Activated T-helper 9 cell treated with anti-CD3 and anti-CD28 coated beads, Interleukin-2, amount 50 U/mL, for 16 hours (primary cell): Measurements from ENCODE around the gene NFATC1.

Experiments
- DNase-seq: peaks from one replicate; pipeline ENCODE4 v3.0.0-alpha.2; 2020; ENCODE audit warnings: low read depth

NFATC1 gene

DNA sequence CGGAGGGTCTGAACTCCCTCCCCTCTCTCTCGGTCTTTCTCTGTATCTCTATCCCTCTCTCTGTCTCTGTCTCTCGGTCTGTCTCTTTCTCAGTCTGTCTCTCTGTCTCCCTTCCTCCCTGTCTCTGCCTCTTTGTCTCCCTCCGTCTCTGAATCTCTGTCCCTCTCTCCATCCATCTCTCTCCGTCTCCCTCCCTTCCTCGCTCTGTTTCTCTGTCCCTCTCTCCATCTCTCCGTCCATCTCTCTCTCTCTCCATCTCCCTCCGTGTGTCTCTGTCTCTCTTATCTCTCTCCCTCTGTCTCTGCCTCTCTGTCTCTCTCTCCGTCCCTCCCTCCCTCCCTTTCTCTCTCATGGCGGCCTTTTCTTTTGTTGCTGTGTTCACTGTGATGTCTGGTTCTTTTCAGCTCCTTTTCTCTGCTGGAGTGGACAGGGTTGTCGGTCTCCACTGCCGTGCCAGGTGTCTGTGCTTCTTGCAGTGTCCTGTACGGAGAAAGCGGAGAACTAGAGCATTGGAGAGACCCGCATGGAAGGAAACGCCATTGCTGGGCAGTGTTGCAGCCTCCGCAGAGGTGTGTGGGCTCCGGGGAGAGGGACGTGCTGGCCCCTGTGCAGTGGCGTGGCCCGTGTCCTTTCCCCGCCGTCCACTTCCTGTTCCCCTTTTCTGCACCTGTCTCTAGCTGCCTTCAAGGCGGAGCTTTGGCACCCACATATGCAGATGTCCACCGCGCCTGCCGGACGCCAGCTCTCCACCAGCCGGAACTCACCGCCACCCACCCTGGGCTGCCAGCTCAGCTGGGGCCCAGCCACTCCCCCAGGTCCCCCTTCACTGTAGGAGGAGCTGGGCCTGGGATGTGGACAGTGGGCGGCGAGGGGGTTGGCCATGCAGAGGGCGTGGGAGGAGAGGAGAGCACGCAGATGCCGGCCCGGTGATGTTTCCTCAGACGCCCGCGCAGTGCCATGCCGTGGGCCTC lies 113.1 kb downstream of the NFATC1 start:
- DNase-seq, result no peak

- no peak for DNase-seq
These were observed 113.8 kb downstream of the NFATC1 start for GRCh38 chr18:79509536-79509930.

GRCh38 chr18:79510046-79510685 lies 114.4 kb downstream of the NFATC1 start:
- DNase-seq, result no peak

DNA sequence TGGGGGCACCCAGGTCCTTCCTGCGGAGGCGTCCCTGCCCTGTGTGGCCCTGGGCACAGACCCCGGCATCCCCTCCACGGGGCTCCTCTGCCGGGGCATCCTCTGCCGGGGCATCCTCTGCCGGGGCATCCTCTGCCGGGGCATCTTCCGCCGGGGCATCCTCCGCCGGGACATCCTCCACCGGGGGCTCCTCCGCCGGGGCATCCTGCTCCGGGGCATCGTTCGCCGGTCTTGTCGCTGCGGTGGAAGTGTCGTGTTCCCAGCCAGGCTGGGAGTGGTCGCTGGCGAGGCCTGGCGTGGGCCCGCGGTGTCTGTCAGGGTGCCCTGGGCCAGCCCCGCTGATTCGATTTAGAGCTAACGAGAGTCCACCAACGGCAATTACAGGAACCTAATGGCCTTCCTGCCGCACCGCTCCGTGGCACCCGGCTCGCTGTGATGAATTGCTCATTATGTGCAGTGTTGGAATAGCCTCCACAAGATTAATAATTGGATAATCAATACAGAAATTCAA lies 115.1 kb downstream of the NFATC1 start:
- DNase-seq, result no peak

DNA sequence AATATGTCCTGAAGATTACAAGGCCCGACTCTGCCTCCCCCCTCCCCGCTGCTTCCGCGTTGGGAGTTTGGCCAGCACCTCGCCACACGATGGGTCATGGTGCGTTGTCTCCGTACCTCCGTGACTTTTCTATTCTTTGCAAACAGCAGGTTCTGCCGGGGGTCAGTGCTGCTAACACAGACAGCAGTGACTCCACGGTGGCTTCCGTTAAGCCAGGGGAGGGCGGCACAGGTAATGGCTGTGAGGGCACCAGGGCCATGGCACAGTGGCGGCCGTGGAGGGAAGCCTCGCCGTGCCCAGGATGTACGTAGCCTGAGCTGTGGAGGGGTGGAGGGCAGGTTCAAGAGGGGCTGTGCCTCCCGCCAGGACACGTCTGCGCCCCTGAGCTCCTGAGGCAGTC lies 115.5 kb downstream of the NFATC1 start:
- DNase-seq, result no peak

GRCh38 chr18:79511671-79512301 lies 116.1 kb downstream of the NFATC1 start:
- no peak for DNase-seq

- no peak for DNase-seq
These were observed 117.0 kb downstream of the NFATC1 start for GRCh38 chr18:79512461-79513380.

DNA sequence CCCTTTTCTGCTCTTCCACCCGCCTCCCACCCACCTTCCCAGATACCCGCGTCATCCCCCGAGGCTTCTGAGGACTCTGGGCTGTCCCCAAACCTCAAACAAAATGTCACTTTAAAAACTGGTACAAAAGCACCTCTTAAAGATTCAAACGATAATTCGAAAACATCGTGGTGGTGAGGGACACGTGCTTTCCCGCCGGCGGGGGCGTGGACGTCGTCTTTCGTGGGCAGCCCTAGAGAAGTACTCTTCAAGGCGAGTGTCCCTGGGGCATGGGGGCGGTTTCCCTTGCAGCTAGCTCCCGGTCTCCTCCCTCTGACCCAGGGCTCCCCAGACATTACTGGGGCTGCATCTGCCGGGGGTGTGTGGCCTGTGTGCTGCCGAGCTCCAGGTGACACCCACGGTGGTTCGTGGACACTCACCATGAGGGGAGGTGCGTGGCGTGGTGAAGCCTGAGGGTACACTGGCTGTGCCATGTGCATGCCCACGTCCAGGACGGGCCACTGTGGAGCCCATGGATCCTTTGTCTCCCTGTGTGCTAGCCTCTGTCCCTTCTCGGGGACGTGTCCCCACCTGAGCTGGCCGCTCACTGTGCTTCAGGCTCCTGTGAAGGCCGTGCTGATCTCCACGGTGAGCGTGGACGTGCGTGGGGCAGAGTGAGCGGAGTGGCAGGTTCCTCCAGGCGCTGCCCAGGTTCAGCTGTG lies 117.8 kb downstream of the NFATC1 start:
- DNase-seq, result no peak

GRCh38 chr18:79515331-79515730 lies 119.6 kb downstream of the NFATC1 start:
- DNase-seq, result no peak

DNA sequence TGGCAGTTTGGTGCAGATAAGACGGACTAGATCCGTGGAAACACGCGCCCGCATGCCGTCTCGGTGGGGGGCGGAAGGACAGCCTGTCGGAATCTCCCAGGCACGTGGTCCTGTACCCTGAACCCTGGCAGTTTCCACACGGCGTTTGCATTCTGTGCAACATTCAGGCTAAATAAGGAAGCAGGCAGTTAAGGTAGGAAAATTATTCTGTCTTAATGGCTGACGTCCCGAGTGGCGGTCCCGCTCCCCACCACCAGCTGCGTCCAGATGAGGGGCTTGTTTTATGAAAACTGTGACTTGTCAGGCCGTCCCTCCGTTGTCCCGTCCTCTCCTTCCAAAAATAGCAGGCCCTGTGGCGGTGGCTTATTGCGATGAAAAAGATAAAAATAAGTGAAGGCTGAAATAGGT lies 120.2 kb downstream of the NFATC1 start:
- DNase-seq, result no peak

- DNase-seq, result no peak
These were observed 120.8 kb downstream of the NFATC1 start for GRCh38 chr18:79516441-79516931.

DNA sequence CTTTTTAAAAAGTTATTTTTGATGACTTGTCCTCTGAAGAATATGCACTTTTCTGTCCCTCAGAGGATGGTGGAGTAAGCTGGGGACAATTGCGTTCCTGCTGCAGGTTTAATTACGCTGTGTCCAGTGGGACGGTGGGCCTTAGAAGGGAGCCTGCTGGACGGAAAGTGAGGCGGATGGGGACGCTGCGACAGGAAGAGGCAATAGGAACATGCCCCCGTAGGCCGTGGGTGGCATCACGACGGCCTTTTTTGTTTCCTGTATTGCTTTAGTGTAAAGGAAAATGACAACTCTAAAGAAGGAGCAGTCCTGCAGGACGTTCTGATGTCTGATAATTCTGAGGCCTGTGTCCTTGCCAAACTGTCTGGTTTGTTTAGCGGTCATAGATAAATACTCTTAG lies 121.6 kb downstream of the NFATC1 start:
- no peak for DNase-seq

- no peak for DNase-seq
These were observed 122.4 kb downstream of the NFATC1 start for GRCh38 chr18:79518028-79518682.

DNA sequence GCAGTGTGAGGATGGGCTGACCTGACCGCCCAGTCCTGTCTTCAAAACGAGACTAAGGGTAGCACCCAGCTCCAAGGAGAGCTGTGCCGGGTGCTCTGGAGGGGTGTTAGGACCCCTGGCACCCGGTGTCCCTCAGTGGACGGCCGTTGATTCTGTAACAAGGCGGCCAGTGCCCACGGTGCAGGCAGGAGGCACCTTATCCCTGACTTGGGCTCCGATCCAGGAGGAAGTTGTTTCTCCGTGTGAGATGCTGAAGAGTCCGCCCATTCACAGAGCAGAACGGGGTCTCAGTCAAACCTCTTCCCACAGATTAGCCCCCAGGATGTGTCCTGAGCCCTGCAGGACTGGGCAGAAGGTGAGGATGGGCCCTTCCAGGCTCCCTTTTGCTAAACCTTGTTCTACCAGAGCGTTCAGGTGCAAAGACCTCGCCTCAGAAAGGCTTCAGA lies 123.0 kb downstream of the NFATC1 start:
- no peak for DNase-seq

GRCh38 chr18:79519751-79520477 lies 124.2 kb downstream of the NFATC1 start:
- DNase-seq, result no peak

DNA sequence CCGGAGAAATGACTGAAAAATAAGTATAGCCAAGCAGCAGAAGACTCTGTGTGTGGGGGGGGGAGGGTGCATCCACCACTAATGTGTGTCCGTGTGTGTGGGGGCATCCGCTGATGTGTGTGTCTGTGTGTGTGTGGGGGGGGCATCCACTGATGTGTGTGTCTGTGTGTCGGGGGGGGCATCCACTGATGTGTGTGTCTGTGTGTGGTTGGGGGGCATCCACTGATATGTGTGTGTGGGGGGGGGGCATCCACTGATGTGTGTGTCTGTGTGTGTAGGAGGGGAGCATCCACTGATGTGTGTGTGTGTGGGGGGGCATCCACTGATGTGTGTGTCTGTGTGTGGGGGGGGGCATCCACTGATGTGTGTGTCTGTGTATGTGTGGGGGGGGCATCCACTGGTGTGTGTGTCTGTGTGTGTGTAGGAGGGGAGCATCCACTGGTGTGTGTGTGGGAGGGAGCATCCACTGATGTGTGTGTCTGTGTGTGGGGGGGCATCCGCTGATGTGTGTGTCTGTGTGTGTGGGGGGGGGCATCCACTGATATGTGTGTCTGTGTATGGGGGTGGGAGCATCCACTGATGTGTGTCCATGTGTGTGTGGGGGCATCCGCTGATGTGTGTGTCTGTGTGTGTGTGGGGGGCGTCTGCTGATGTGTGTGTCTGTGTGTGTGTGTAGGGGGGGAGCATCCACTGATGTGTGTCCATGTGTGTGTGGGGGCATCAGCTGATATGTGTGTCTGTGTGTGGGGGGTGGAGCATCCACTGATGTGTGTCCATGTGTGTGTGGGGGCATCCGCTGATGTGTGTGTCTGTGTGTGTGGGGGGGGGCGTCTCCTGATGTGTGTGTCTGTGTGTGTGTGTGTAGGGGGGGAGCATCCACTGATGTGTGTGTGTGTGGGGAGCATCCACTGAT lies 125.0 kb downstream of the NFATC1 start:
- DNase-seq, result no peak

DNA sequence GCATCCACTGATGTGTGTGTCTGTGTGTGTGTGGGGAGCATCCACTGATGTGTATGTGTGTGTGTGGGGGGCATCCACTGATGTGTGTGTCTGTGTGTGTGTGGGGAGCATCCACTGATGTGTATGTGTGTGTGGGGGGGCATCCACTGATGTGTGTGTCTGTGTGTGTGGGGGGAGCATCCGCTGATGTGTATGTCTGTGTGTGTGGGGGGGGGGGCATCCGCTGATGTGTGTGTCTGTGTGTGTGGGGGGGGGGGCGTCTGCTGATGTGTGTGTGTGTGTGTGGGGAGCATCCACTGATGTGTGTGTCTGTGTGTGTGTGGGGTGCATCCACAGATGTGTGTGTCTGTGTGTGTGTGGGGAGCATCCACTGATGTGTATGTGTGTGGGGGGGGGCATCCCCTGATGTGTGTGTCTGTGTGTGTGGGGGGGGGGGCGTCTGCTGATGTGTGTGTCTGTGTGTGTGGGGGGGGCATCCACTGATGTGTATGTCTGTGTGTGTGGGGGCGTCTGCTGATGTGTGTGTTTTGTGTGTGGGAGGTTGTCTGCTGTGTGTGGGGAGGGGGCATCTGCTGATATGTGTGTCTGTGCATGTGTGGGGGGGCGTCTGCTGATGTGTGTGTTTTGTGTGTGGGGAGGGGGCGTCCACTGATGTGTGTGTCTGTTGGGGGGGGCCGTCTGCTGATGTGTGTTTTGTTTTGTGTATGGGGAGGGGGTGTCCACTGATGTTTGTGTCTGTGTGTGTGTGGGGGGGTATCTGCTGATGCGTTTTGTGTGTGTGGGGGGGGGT lies 125.9 kb downstream of the NFATC1 start:
- DNase-seq, result no peak
